HG02588 (cell line): ENCODE results near the gene CAMKK1.
"Not testable (repeated sequence)": the region's sequence is repeated elsewhere in the genome, so short reads cannot be mapped to it uniquely, and the experiment has no call there.

Experiments used
- ATAC-seq: cut with Tn5 transposase; IDR thresholded peaks from one replicate; pipeline ENCODE4 v1.9.1; 2021; ENCODE audit warnings: mild to moderate bottlenecking, moderate library complexity; ENCODE audit not compliant: unreplicated experiment

Gene CAMKK1

DNA sequence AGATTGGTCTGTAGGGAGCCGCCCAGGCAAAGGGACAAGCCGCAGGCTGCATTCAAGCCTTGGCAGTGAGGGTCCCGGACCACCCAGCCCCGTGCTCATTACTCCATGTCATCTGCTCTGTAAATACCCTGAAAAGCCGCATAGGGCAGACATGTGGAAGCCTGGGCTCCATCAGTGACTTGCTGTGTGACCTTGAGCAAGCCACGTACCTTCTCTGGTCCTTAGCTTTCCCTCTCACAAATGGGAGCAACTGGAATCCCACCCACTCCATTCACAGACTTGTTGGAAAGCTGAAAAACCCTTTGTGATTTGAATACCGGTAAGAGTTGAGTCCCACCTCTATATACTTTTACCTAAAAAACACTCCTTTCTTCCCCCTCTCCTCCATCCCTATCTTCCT, 11.9 kb downstream of the CAMKK1 start:
- ATAC-seq = no peak

DNA sequence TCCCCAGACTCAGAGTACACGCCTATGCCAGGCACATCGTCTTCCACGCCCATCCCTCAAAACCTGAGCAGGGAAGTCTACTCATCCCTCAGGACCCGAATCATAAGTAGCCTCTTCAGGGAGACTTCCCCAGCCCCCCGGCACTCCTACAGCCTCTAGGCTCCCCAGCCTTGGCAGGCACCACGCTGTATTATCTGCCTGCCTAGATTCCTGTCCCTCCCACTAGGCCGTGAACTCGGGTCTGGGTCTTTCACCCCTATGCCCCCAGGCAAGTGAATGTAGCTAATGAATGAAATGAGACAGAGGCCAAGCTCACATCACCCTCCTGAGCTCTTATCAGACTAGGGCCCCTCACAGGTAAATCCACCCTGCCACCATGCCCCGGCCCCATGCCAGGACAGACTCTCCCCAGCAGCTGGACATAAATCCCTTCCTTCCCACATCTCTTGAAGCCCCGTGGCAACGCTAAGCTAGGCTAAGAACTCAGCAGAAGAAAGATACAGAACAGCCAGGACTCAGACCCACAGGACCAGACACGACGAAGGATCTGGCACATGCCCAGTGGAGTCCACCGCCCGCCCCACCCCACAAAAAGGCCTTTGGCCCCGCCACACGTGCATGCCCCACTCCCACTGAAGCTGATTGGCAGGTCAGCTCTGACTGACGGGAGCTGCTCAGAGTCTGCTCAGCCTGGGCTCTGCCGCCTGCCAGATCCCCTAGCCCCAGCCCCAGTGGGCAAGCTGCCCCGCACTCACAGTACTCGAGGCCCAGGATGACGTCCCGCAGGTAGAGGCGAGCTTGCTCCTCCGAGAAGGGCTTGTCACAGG, 13.0 kb downstream of the CAMKK1 start:
- no peak for ATAC-seq

DNA sequence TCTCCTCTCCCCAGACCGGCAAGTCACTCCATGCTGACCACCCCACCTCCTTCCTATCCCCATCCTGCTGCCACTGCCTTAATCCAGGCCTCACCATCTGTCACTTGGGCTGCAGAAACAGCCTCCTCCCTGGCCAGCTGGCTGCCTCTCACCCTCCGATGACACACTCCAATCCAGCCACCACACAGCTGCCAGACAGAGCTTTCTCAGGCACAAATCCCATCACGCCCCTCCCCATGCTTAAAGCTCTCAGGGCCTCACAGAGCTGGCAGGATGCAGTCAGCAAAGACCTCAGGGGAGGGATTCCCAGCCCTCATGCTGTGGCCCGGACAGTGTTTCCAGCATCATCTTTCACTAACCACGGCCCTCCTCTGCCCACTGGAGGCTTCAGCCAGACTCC, 13.7 kb downstream of the CAMKK1 start:
- no peak for ATAC-seq

DNA sequence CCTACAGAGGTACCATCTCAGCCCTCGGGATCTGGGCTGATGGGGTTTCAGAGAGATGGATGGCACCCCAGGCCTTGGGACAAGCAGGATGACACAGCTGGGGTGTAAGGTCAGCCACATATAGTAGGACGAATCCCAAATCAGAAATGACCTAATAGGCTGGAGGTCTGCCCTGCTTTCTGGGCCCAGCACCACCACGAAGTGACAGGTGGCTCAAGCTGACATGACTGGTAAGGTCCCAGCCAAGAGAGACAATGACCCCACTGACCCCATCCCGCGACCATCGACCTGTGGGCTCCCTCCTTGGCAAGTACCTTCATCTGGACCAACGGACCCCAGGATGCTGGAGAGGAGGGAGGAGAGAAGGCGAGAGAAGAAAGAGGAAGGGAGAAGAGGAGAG, 15.6 kb downstream of the CAMKK1 start:
- ATAC-seq = no peak

DNA sequence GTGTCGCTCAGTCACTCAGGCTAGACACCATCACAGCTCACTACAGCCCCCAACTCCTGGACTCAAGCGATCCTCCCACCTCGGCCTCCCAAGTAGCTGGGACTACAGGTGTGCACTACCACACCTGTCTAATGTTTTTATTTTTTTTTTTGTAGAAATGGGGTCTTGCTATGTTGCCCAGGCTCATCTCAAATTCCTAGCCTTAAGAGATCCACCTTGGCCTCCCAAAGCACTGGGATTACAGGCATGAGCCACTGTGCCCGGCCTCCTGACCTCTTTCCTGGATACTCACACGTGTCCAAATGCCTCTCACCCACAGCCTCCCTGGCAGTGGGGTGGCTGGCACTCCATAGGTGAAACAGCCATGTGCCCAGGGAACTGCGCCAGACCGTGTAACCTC, 17.5 kb downstream of the CAMKK1 start:
- ATAC-seq = no peak

DNA sequence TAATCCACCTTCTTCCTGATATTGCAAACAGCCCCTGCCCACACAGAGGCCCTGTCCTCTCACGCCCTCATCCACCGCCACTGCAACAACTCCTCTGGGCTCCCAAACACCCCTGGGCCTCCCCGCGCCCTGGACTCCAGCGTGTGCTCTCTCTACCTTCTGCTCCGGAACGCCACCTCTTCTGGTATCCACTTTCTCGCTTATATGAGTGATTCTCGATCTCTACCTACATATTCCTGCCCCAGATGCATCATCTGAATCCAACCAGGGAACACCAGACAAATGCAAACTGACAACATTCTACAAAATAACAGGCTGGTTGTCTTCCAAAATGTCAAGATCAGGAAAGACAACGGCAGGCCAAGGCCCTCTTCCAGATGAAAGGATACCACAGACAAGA, 19.0 kb downstream of the CAMKK1 start:
- ATAC-seq = no peak

DNA sequence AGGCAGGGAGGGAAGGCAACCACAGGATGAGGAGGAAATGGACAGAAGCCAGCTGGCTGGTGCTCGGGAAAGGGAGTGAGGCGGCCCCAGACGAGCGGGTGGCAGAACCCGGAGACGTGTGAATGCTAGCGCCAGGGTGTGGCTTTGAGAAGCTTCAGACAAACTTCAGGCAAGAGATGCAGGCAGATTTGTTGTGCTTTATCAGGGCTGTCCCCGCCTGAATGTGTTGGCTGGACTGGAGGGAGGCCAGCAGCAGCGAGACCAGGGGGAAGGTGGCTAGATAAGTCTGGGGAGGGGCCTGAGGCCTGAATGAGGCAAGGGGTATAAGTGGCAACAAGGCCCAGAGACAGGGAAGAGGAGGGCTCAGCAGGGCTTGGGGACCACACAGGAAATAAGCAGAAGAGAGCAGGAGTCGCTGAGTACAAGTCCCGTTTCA, 22.0 kb downstream of the CAMKK1 start:
- no peak for ATAC-seq

DNA sequence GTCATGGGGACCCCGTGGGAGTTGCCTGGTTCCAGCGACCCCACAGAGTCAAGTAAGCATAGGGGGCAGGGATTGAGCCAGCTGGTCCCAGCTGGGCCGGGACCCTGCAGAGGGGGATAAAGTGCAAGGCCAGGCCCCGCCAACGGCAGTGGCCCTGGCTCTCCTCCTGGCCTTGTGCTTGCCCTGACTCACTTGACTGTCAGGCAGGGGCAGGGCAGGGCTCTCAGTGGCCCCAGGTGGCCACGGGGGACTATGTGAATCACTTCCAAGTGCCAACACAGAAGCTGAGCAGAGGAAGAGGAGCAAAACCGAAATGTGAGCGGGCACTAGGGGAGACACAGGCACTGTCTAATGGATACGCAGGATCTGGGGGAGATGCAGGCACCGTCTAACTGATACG, 25.2 kb downstream of the CAMKK1 start:
- no peak for ATAC-seq

DNA sequence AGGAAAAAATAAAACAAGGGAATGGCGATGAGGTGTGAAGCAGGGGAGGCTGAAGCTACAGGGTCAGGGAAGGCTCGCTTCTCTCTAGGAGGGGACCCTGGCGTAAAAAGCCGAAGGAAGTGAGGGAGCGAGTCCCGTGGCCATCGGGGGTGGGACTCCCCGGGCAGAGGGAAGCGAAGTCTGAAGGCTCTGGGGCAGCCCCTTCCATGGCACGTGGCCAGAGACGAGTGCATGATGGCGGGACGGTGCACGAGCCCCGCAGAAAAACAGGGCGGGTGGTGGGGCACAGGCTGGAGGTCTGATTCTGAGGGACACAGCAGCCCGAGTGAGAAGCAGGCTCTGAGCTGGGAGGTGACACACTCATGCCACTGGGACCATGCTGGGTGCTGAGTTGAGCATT, 25.7 kb downstream of the CAMKK1 start:
- no peak for ATAC-seq

DNA sequence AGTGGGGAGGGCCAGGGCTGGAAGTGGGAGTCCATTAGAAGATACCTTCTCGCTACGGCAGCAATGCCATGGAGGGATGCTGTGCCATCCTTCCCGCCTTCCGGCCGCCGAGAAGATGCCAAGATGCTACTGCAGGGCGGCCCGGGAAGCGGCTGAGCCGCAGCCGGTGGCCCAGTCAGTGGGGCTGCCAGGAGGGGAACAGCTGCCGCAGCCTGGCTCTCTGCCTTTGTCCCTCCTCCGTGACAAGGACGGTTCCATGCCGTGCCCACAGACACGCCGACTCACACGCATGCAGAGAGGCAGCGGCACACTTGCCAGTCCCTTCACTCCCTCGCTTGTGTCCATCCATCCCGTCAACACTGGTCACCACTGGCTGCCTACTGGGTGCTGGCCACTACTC, 26.6 kb downstream of the CAMKK1 start:
- ATAC-seq = no peak

DNA sequence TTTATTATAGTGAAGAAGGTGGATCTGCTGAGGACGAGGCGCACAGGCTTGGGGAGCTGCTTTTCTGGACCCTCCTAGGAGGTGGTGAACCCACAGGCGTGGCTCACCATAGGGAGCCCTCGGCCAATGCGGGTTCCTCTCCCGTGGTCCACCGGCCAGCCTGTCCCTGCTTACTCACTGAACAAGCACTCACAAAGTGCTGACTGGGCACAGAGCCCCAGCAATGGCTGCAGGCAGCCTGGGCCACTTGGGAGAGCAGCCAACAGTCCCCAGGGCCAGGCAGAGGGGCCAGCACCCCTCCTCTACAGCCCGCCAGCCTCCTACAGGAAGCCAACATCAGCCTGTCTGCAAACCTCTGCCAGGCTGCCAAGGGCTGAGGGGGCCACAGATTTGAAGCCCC, 27.7 kb downstream of the CAMKK1 start:
- no peak for ATAC-seq

DNA sequence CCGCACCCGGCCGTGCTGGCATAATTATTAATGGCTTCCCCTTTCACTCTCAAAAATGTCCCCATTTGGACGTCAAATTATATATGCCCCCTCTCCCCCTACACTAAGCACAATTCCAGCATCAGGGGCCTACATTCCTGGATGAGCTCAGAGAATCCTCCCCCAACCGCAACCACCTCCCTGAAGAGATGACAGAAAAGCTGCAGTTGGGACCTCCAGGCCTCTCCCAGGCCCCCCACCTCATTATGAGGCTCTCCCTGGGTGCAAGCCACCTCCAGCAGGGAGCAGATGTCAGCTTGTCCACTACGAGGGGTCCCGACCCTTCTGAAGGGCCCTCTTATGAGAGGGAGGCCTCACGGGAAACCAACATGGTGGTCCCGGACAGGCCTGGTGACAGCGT, 28.3 kb downstream of the CAMKK1 start:
- no peak for ATAC-seq

DNA sequence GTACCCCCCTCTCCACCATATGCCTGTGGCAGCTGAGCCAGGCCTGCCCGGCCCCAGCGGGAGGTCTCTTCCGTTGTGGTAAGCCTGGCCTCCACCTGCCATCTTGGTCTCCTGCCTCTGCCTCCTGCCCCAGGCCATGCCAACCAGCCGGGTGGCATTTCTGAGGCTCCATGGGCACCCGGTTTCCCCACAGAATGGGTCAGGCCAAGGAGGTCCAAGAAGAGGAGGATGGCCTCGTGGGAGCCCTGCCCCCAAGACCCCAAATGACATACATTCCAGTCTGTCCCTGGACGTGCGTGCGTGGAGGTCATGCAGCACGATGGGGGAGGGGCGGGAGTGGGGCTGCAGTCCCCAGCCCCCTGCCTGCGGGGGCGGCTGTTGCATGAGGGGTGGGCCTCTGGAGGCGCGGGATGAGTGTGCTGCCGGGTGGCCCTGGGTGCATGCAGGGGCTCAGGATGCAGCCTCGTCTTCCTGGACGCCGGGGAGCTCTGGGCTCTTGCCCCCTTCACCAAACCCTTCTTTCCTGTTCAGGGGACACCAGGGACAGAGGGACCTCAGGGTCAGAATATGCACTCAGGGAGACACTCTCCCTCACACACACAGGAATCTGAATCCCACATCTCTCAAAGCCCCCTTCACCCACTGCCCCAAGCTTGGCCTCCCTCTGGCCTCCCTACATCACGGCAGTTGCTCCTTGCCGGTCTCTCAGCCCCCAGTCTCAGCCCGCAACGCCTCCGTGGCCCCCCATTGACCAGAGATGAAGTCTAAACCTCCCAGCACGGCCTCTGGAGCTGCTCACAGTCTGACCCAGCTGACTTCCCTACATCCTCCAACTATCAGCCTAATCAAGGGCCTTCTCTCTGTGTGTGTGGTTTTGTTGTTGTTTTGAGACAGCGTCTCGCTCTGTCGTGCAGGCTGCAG, 30.8 kb downstream of the CAMKK1 start:
- no peak for ATAC-seq

DNA sequence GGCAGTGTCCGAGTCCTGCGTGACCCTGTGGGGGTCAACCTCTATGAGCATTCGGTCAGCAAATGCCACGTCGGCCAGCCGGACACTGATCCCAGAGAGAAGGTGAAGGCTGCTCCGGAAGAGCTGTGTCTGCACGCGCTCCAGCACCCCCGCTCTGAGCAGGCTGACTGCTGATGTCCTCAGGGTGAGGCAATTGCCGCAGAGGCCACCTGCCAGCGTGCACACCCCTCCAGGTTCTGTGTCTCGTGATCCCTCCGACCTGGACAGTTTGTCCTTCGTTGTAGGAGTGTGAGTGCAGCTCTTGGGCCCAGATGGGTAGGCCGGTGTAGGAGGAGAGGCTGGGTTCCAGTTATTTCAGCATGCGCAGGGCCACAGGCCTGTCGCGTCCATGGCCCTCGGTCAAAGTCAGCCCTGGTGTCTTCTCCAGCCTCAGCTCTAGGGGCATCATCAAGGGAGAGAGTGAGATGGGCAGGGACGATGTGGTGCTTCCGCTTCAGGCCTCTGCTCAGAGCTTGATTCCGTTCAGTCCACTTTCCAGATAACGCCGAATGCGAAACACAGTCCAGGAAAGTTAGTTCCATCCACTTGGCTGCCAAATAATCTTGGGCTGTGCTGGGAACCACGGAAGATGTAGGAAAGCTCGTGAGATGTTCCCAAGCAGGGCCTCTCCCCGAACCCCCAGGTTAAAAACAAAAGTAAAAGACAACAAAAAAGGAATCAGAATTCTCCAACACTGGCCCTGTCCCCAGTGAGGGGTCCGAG, 31.7 kb downstream of the CAMKK1 start:
- no peak for ATAC-seq

DNA sequence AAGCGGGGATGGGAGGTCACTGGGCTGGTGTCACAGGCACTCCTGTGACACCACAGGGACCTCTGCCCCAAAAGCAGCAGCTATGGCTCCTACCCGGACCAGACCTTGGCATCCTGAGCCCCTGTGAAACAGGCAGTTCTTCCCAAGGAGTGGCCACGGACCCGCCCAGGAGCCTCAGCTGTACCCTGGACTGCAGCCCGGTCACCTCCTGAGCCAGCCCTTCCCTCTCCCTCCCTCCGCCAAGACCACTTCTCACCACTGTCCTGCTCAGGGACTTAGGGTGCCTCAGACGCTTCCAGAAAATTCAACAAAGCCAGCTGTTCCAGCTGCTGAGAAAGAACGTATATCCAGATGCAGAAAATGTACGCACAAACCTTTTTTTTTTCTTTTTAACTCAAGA, 32.9 kb downstream of the CAMKK1 start:
- no peak for ATAC-seq

DNA sequence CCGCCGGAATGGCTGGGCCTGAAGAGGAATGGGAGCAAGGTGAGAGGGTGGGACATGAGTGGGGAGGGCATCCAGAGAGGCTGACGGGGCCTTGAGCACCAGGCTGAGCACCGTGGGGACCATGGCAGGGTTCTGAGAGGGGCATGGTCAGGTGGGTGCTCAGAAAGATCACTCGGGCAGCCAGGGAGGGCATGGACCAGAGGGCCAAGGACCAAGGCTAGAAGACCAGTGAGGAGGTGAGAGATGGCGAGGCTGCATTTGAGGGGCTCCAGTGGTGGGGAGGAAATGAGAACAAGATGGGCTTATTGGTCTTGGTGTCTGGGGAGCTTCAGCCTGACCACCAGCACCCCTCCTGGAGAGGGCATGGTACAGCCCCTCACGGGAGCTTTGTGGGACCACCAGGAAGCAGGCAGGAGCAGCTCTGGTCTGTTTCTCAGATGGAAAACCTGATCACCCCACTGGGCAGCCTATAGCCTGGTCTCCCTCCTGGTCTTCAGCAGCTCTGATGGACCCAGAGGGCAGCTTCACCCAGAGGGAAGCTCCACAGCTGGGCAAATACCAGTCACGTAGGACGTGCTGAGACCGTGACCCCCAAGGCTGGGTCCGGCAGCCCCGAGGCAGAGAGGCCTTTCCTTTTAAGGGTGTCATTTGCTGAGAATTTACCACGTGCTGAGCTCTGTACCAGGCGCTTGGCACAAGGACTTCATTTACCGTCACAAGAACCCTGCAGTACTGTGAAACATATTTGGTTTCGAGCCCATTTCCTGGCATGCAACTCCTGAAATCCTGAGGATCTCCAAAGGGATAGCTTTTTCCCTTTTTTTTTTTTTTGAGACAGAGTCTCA, 35.4 kb downstream of the CAMKK1 start:
- ATAC-seq = no peak

DNA sequence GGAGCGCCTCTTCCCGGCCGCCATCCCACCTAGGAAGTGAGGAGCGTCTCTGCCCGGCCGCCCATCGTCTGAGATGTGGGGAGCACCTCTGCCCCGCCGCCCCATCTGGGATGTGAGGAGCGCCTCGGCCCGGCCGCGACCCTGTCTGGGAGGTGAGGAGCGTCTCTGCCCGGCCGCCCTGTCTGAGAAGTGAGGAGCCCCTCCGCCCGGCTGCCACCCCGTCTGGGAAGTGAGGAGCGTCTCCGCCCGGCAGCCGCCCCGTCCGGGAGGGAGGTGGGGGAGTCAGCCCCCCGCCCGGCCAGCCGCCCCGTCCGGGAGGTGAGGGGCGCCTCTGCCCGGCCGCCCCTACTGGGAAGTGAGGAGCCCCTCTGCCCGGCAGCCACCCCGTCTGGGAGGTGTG, 38.6 kb downstream of the CAMKK1 start:
- ATAC-seq = not testable (repeated sequence)

DNA sequence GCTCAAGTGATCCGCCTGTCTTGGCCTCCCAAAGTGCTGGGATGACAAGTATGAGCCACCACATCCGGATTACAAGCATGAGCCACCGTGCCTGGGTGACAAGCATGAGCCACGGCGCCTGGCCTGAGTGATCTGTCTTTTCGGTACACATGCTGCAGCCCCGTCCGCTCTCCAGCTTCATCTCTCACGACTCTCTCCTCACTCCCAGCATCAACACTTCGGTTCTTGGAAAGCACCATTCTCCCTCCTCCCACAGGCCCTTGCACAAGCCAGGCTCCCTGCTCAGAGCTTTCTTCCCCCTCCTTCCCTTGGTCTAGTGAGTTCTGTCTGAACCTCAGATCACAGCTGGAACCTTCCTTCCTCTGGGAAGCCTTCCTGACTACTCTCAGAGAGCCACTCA, 40.3 kb downstream of the CAMKK1 start:
- ATAC-seq = no peak

DNA sequence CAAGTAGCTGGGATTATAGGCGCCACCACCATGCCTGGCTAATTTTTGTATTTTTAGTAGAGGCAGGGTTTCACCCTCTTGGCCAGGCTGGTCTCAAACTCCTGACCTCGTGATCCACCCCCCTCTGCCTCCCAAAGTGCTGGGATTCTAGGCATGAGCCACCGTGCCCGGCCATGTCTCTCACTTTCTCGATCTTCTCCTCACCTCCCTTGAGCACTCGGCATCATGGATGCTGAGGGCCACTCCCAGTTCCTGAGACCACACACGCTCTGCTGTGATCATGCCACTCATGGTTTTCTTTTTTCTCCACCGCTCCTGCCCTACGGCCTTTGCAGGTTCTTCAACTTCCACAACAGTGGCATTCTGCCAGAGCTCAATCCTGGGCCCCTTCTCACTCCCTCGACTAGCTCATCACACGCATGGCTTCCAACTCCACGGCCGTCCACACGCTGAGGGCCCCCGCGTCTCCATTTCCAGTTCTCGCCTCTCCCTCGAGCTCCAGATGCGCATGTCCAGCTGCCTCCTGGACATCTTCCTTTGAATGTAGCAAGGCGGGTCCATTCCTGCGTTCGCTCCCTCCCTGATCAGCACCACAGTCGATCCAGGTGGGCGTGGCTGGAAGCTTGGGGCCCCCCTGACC, 41.3 kb downstream of the CAMKK1 start:
- ATAC-seq = no peak
